ENCODE data around the gene NAA35.

- no peak for TF ChIP-seq CTCF (IDR thresholded peaks at IDR 0.05)
- no peak for TF ChIP-seq POLR2AphosphoS5 (IDR thresholded peaks at IDR 0.05)
- no peak for TF ChIP-seq POLR2A (IDR thresholded peaks at IDR 0.05)
Observed at GRCh38 chr9:85987236-85987635, 46.3 kb downstream of the NAA35 start.
